GM21786 (cell line): ENCODE data around the gene SLC13A3.

Experiments used
- ATAC-seq: cut with Tn5 transposase; IDR thresholded peaks from one replicate; pipeline ENCODE4 v1.9.1; 2021; ENCODE audit not compliant: unreplicated experiment

SLC13A3 gene

DNA sequence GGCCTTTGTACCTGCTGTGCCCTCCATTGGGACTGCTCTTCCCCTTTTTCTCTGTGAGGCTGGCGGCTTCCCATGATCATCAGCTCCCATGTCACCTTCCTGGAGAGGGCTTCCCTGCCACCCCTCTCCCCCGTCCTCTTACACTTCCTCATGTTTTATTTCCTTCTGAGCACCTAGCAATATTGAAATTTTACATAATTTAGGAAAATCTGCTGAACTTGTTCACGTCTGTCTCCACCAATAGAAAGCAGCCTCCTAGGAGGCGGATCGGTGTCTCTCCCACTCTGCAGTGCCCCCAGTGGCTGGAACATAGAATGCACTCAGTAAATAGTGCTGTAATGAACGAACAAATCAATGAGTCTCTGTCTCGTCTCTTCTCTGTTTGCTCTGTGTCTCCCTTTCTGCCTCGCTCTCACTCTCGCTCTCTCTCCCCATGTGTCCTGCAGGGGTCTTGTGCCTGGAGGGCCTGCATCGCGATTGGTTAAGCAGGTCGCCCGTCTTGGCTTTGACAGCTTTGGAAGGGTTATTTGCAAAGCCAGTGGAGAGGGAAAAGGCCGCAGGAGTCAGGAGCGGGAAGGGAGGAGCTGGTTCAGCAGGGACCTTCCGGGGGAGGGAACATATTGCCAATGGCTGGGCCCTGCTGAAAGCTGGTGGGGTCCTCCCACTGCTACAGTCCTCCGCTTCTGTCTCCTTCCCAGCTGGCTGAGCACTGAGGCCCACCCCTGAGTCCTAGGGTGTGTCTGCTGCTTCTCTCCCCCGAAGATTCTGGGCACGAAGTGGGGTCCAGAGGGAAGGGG is 88.7 kb downstream of the SLC13A3 start:
- peak; percentile 60 for ATAC-seq

DNA sequence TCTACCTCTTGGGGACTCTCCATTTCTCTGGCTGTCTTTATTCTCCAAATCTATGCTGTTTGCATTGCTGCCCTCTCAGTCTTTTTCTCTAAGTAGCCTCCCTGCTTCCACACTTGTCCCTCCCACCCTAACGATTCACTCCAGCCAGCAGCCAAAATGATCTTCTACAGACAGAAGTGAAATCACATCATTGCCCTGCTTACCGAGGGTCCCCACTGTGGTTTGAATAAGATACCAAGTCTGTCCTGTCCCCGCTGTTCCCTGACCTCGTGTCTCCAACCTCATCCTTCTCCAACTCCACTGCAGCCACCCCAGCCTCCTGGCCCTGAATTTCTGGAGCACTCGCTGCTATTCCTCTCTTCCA is 89.3 kb downstream of the SLC13A3 start:
- ATAC-seq: no peak

DNA sequence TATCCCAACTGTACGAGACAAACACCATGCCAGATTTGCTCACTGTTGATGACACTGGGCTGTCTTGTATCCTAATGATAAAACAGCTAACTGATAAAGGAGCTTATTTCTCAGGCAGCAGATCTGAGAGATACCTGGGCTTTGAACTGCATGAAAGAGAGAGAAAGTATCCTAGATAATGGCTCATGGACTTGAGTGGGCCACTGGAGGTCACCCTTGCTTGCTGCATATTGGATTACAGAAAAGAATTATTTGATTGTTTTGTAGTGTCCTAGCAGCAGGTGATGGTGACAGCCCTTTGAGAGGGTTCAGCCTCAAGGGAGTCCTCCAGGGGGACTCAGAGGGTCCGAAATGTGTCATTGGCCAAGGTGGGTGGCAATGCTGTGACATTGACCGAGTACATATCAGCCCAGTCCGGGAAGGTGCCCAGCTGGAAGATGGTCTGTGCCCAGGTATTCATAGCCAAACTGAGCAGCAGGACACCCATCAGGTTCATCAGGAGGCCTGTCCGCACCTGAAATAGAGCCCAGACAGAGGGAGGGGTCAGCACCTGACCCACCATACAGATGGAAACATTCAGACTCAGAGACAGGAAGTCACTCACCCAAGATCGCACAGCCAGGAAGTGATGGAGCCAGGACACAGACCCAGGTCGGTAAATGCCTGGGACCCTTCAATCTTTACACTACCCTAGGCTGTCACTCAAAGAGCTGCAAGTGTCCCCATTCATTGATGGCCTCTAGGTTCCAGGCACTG is 91.4 kb downstream of the SLC13A3 start:
- no peak for ATAC-seq

DNA sequence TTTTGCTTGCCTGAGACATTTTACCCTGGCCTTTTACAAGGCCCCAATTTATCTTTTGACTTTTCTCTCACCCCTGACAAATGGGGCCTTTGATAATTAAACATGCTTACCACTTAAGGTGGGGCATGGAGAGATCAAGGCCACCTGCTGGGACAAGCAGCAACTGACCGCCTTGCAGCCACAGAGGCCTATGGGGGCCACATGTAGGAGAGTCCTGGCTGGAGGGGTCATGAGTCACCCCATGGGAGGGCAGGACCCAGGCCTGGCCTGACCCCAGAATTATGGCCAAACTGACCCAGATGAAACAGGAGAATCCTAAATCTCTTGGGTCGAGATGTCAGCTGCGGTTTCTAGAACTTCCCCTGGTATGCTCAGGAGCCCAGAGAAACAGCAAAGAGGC is 92.3 kb downstream of the SLC13A3 start:
- no peak for ATAC-seq

DNA sequence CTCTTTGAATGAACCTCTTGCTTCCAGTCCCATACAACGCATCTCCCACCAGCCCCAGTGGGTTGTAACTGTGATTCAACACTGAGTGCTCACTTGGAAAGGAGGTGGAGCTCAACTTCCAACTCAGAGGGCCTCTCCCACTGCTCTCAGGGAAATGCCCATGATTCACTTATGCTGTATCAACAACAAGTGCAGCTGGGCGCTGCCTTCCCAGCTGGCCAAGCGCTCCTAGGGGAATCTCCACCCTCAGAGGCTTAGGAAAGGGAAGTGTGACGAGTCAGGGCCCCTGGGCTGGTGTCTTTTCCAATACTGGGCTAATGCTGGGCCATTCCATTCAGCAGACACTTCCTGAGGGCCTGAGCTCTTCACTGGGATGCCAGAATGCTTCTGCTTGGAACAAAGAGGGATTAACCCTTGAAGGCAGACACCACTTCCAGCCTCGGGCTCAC is 92.7 kb downstream of the SLC13A3 start:
- no peak for ATAC-seq

DNA sequence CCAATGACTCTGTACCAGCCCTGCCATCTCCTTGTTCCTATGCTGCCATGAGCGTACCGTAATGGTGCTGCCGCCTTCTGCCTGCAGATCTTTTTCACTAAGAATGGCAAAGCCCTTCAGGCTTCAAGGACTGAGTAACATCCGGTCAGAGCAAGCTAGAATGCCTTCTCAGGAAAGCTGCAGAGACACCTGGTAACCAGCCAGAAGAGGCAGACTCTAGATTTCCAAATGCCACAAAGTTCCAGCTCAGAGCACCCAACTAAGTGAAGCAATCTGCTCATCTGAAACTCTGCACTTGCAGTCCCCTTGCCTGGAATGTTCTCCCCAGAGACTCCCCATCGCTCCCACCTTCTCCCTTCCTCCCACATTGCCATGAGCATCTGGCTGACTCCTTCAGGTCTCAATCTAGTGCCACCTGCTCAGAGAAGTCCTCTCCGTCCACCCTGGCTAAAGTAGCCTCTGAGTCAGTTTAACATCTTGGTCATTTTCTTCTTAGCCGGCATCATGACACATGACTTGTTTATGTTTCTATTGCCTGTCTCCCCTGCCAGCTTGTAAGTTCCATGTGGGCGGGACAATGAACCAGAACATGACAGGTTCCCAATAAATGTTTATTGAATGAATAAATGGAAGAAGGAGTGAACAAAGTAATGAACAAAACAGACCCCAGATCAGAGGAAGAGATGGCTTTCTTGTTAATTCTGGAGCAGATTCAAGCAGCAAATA is 93.9 kb downstream of the SLC13A3 start:
- ATAC-seq: no peak

DNA sequence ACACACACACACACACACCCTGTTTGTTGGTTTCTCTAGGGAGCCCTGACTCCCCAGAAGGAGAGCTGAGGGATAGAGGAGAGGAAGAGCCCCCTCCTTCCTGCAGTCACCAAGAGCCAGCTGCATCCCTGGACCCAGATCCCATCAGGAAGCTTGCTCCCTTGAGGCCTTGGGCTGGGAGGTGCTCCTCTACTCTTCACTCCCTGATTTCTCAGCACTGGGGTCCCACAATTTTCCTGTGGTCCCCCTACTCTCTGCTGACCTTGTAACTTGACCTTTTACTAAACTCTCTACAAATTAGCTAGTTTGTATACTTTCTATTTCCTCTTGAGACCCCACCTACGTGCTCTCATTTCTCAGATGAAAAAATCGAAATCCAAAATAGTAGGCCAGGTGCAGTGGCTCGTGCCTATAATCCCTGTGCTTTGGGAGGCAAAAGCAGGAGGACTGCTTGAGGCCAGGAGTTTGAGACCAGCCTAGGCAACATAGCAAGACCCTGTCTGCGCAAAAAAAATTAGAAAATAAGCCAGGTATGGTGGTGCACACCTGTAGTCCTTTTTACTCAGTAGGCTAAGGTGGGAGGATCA is 95.8 kb downstream of the SLC13A3 start:
- ATAC-seq: no peak

DNA sequence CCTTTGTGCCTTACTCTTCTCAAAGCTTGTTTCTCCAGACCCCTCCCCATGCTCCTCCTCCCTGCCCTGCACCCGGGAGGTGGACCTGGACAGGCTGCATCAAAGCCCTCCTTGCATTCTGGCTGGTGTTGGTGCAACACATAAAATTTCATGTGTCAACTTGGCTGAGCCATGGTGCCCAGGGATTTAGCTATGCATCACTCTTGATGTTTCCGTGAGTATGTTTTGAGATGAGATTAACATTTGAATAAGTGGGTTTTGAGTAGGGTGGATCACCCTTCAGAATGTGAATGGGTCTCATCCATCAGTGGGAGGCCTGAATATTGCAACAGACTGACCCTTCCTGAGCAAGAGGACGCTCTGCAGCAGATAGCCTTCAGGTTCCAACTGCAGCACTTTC is 96.4 kb downstream of the SLC13A3 start:
- no peak for ATAC-seq

DNA sequence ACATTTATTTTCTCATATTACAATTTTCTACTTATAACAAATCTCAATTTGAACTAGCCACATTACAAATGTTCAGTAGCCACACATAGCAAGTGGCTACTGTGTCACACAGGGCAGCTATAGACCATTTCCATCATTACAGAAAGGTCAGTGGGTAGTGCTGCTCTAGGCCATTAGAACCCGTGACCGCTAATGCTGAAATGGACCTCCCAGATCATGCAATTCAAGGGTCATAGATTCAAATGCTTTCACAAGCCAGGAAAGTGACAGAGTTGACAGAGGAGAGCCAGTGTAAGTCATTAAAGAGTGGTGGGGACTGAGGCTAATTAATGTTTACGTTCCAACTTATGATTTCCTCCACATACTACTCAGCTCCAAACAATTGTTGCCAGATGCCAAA is 97.3 kb downstream of the SLC13A3 start:
- ATAC-seq: no peak

DNA sequence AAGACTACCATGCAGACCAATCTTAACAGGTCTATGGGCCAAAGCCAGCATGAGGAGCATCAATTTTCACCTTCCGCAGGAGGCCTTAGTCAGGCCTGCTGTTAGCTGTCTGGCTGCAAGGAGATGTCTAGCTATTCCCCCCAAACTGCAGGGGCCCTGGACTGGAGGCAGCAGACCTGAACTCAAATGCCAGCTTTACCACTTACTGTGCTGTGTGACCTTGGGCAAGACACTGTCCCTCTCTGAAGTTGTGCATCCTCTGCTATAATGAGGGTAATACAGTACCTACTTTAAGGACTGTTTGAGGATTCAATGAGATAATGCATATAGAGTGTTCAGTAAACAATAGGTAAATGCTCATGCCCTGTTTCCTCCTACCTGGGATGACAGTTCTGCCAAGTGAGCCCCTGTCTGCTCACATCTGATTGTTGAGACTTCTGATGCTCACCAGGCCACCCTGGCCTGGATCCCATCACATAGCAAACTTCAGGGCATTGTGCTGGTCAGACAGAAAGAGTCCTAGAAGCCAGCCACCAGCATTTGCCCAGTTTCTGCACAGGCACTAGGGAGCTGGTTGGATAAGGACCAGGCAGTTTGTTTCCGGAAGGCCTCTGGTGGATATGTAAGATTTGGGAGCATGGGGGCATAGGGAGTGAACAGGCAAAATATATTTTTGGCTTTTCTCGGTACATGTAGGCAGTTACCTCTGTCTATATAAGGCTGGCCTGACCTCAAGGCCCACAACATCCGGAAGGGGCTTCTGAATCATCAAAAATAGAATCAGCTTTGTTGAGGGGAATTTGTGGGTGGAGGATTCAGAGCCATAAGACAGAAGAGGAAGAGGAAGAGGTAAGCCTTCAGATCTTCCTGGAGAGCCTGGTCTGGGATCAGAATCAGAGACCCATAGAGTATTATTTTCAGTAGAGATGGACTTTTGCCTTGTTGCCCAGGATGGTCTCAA is 98.5 kb downstream of the SLC13A3 start:
- peak; percentile 74 for ATAC-seq

DNA sequence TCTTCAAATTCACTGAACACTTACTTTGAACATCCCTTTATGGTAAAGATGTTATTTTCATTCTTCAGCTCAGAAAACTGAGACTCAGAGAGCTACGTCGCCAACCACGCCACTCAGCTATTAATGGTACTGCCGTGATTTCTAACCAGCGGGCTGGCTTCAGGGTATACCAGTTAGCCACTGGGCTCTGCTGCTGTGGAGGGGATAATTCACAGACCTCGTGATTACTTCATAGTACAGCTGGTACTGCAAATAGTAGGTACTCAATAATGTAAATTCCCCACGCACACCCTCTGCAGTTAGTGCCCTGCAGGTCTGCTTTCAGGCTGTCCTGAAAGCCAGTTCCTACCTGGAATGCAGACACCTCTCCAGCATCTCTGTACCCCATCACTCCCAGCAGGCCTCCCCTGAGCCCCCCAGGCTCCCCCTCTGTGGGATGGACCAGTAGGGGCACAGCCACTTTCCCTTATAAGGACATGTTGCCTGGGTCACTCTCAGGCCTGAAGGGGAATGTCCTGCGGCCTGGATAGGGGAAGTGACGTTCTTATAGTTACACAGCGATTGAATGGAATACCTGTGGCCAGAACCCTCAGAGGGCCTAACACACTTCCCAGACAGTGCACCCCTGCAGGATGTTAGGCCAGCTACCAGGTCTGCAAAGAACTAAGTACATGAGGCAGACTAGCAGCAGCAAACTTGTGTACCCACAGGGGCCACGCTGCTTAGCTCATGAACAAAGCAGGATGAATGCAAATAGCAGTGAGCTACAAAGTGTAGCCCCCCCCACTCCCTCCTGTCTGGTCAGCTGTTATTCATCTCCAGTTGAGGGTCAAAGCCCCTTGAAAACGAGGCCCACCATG is 99.5 kb downstream of the SLC13A3 start:
- no peak for ATAC-seq

DNA sequence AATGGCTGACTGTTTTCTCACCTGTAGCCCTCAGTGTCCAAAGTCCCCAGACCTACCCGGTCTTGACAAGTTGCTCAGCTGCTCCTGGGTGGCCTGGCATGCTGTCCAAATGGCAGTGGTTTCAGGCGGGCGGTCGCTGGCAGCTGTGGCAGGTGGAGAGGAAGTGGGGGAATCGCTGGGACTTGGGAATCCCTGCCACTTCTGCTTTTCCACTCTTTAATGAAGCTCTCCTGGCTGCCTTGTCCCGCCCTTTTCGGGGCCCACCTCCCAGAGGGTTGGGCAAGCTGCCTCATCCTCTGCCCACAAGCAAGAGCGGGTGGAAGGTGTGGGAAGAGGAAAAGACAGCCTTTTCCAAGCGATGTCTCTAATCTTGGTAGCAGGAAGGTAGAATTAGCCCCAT is 100.8 kb downstream of the SLC13A3 start, which contains the start of gene OCSTAMP:
OCSTAMP (minus strand) TSS at position 194 of the 400 bp plus-strand sequence; CDS start at position 100, 94 bp downstream.
- no peak for ATAC-seq

DNA sequence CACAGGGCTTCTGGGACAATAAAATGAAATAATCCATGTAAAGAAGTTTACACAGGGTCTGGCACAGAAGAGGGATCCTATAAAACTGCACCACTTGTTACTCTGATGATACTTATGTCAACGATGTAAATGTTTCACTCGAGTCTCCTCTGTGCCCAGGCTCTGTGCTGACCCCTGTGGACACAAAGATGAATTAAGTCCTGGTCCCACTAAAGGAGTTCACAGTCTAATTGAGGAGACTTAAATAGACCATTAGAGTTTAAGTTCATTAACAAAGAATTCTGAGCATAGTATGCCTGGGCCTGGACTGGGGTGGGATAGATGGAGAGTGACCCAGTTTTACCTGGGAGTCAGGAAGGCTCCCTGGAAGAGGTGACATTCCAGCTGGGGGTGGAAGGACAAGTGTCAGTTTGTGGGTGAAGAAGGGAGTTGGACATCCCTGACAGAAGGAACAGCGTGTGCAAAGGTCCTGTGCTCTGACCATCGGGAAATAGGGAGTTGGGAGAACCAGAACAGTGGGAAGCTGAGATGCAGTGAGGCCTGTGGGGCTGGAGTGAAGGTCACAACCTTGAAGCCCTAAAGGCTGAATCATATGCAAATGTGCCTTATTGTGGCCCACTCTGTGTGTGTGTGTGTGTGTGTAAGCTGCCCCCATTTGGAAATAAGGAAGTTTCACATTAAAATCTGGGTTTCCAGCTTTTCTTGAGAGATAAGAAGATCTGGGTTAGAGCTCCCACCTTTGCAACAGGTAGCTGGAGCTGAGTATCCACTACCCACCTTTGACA is 101.9 kb downstream of the SLC13A3 start:
- no peak for ATAC-seq

DNA sequence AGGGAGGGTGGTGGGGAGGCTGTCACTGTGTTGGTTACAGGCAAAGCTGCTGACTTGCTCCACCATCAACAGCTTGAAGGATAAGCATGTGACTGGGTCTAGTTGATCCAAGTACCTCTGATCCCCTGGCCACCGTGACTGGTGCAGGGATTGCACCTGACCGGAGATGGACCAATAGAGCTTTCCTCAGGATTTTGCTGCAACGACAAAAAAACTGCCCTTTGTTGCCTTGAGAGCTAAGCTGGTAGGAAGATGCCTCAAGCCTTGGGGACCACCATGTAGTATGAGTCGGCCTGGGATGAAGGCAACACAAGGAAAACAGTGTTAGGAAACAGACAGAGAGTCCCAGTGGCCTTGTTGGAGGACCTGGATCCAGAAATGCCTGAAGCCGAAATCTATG is 102.6 kb downstream of the SLC13A3 start:
- ATAC-seq: no peak

DNA sequence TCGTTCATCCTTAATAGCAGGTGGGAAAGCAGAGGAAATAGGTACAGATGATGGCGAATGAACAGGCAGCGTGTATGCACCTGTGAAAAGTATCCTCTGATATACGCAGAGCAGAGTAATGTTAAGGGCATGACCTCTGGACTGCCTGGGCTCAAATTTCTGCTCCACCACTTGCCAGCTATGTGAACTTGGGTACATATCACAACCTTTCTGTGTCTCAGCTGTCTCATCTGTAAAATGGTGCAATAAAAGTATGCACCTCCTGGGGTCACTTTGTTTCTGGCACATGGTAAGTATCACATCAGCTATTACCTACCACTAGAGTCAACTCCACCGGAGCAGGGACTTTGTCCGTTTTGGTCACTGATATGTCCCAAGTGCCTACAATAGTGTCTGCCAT is 103.3 kb downstream of the SLC13A3 start:
- ATAC-seq: no peak

DNA sequence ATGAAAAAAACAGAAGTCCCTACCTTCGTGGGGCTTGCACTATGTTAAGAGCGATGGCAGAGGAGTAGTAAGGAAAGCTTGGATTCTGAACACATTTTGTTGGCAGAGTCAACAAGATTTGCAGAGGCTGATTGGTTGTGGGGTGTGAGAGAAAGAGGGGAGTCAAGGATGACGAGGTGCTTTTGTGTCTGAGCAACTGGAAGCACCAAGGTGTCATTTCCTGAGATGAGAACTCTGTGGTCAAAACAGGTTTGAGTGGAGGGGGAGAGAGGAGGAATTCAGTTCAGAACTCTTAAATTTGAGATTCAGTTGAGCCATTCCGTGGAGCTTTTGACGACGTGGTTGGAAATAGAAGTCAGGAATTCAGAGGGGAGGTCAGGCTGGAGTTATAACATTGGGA is 104.3 kb downstream of the SLC13A3 start:
- no peak for ATAC-seq

DNA sequence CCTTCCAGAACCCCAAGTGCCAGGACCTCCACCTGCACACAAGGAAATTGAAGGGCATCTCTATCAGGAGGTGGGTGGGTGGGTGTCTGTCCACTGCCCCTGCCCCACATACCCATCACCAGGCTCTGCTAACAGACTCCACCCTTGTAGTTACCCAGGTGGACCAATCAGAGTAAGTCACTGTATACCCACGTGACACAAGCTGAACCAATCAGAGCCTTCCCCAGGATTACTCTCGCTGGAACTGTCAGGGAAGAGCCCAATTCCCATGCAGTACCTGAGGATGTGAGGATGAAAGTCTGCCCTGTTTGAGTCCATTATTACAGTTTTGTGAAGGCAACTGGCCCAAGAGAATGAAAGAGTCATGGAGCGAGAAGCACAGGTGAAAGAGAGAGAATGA is 105.0 kb downstream of the SLC13A3 start:
- ATAC-seq: no peak

DNA sequence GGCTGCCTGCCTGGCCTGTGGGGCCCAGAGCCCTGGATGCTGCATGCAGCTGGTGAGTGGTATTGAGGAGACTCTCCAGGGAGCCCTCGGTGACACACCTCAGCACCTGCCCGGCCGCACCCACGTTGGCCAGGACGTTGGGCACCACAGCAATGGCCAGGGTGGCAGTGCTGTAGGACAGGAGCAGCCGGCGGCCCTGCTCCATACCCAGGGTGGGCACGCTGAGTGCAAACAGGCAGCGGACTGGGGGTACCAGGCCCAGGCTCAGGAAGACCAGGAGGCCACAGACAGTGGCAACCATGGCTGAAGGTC is 105.5 kb downstream of the SLC13A3 start:
- no peak for ATAC-seq
